OCI-LY1 (cell line): ENCODE data around the gene MGAT3.

ENCODE experiments used
- H2AFZ ChIP-seq: fragments of 200-600 bp; sonication (generic), shearing (Covaris generic); 2 replicates; pipeline ENCODE4 v1.6.0; 2014; ENCODE audit warnings: antibody characterized with exemption, mild to moderate bottlenecking, low read length
- H3F3A ChIP-seq: fragments of 200-600 bp; sonication (generic), shearing (Covaris generic); 2 replicates; pipeline ENCODE4 v1.6.0; 2014; ENCODE audit warnings: mild to moderate bottlenecking, antibody characterized with exemption, low read length, moderate library complexity; ENCODE audit not compliant: insufficient read depth
- H3K27ac ChIP-seq: fragments of 200-600 bp; sonication (generic); 2 replicates; pipeline ENCODE4 v1.5.1; 2014; ENCODE audit warnings: low read length, mixed run types, mild to moderate bottlenecking, low read depth; ENCODE audit not compliant: poor library complexity, severe bottlenecking
- H3K27me3 ChIP-seq: fragments of 200-600 bp; sonication (generic); 2 replicates; pipeline ENCODE4 v1.6.0; 2014; ENCODE audit warnings: antibody characterized with exemption, mild to moderate bottlenecking, low read length, moderate library complexity; ENCODE audit not compliant: insufficient read depth
- H3K36me3 ChIP-seq: fragments of 200-600 bp; sonication (generic); 2 replicates; pipeline ENCODE4 v1.6.1; 2014; ENCODE audit warnings: mild to moderate bottlenecking, antibody characterized with exemption, low read length, moderate library complexity, mixed read lengths; ENCODE audit not compliant: insufficient read depth
- H3K4me1 ChIP-seq: fragments of 200-600 bp; sonication (generic); 2 replicates; pipeline ENCODE4 v1.5.1; 2014; ENCODE audit warnings: mild to moderate bottlenecking, low read length, moderate library complexity; ENCODE audit not compliant: insufficient read depth, severe bottlenecking
- H3K4me2 ChIP-seq: fragments of 200-600 bp; sonication (generic), shearing (Covaris generic); 2 replicates; pipeline ENCODE4 v1.6.1; 2014; ENCODE audit warnings: low read length
- H3K4me3 ChIP-seq: fragments of 200-600 bp; sonication (generic); 2 replicates; pipeline ENCODE4 v1.5.1; 2014; ENCODE audit warnings: low read length, low read depth, mild to moderate bottlenecking, mixed read lengths; ENCODE audit not compliant: poor library complexity, severe bottlenecking
- H3K79me2 ChIP-seq: fragments of 200-600 bp; shearing (Covaris generic); 2 replicates; pipeline ENCODE4 v1.6.1; 2016; ENCODE audit warnings: mixed run types, low read length, mixed read lengths; ENCODE audit not compliant: insufficient read depth
- H3K9ac ChIP-seq: fragments of 200-600 bp; sonication (generic), shearing (Covaris generic); 2 replicates; pipeline ENCODE4 v1.6.1; 2014; ENCODE audit warnings: mild to moderate bottlenecking, low read length, mixed read lengths
- H3K9me2 ChIP-seq: fragments of 200-600 bp; sonication (generic), shearing (Covaris generic); 2 replicates; pipeline ENCODE4 v1.6.1; 2014; ENCODE audit warnings: low read depth, mild to moderate bottlenecking, low read length, mixed read lengths
- H3K9me3 ChIP-seq: fragments of 200-600 bp; shearing (Covaris generic); 2 replicates; pipeline ENCODE4 v1.6.1; 2014; ENCODE audit warnings: low read length, mixed read lengths
- H4K20me1 ChIP-seq: fragments of 200-600 bp; sonication (generic), shearing (Covaris generic); 2 replicates; pipeline ENCODE4 v1.6.0; 2016; ENCODE audit warnings: mild to moderate bottlenecking, low read length; ENCODE audit not compliant: insufficient read depth
- CTCF ChIP-seq: fragments of 200-600 bp; sonication (generic), shearing (Covaris generic); IDR thresholded peaks from 2 replicates; pipeline ENCODE4 v1.5.1; 2017; ENCODE audit warnings: mild to moderate bottlenecking, antibody characterized with exemption, low read length, moderate library complexity, mixed read lengths
- EZH2 ChIP-seq: fragments of 200-600 bp; sonication (generic), shearing (Covaris generic); IDR thresholded peaks from 2 replicates; pipeline ENCODE4 v1.8.0; 2017; ENCODE audit warnings: borderline replicate concordance, mixed run types, mild to moderate bottlenecking, antibody characterized with exemption, low read length, moderate library complexity, mixed read lengths

MGAT3 gene

GRCh38 chr22:39492186-39492585 is 35.4 kb downstream of the MGAT3 start:
- Histone ChIP-seq H2AFZ (no peak overlapping the region), H3K36me3 (peaks cover 50% of the 10 kb centered on the region), H3K9me2 (no peaks in the 10 kb centered on the region), H3K4me2 (no peak overlapping the region), H3K9me3 (no peaks in the 10 kb centered on the region), H3K27me3 (no peaks in the 10 kb centered on the region), H3K79me2 (no peaks in the 10 kb centered on the region), H3F3A (no peaks in the 10 kb centered on the region), H3K4me3 (no peak overlapping the region), H3K27ac (peak overlapping the region; percentile 0), H3K9ac (no peak overlapping the region), H3K4me1 (peaks cover 7% of the 10 kb centered on the region), H4K20me1 (no peaks in the 10 kb centered on the region)
- TF ChIP-seq EZH2, result no peak
- no peak for TF ChIP-seq CTCF

- Histone ChIP-seq H3K4me1 (peaks cover 7% of the 10 kb centered on the region), H3K9me2 (no peaks in the 10 kb centered on the region), H3K4me3 (no peak overlapping the region), H3K27me3 (no peaks in the 10 kb centered on the region), H3K9ac (no peak overlapping the region), H3K4me2 (no peak overlapping the region), H3K27ac (no peak overlapping the region), H2AFZ (no peak overlapping the region), H3K9me3 (no peaks in the 10 kb centered on the region), H4K20me1 (no peaks in the 10 kb centered on the region), H3F3A (no peaks in the 10 kb centered on the region), H3K79me2 (no peaks in the 10 kb centered on the region), H3K36me3 (peaks cover 34% of the 10 kb centered on the region)
- TF ChIP-seq EZH2, result no peak
- TF ChIP-seq CTCF, result no peak
These were observed 36.9 kb downstream of the MGAT3 start for GRCh38 chr22:39493759-39494158.

- H3K9ac ChIP-seq, result no peak overlapping the region
- no peak overlapping the region for H3K4me2 ChIP-seq
These were observed 37.8 kb downstream of the MGAT3 start for GRCh38 chr22:39494471-39495120.

More at GRCh38 chr22:39494471-39495120, 37.8 kb downstream of the MGAT3 start:
- H3K36me3 ChIP-seq, result peaks cover 26% of the 10 kb centered on the region
- no peaks in the 10 kb centered on the region for H3K79me2 ChIP-seq
- no peaks in the 10 kb centered on the region for H3K27me3 ChIP-seq
- no peak overlapping the region for H3K4me3 ChIP-seq
- H3K27ac ChIP-seq, result no peak overlapping the region
- no peaks in the 10 kb centered on the region for H3K9me2 ChIP-seq
- H3K9me3 ChIP-seq, result no peaks in the 10 kb centered on the region
- H4K20me1 ChIP-seq, result no peaks in the 10 kb centered on the region
- no peak overlapping the region for H2AFZ ChIP-seq
- TF ChIP-seq EZH2, result no peak
- no peak for TF ChIP-seq CTCF
- H3F3A ChIP-seq, result no peaks in the 10 kb centered on the region
- H3K4me1 ChIP-seq, result peaks cover 7% of the 10 kb centered on the region
